OCI-LY1 (cell line): ENCODE data around the gene OLFML1.
A peak's percentile ranks its signal among the peaks of the same experiment; 100 is the strongest.

Experiments used
- EZH2 ChIP-seq: fragments of 200-600 bp; sonication (generic), shearing (Covaris generic); IDR thresholded peaks from 2 replicates; pipeline ENCODE4 v1.8.0; 2017; ENCODE audit warnings: borderline replicate concordance, mixed run types, mild to moderate bottlenecking, antibody characterized with exemption, low read length, moderate library complexity, mixed read lengths
- TF ChIP-seq, protein P1 (sequence below): fragments of 200-600 bp; sonication (generic), shearing (Covaris generic); IDR thresholded peaks from 2 replicates; pipeline ENCODE4 v1.5.1; 2017; ENCODE audit warnings: mild to moderate bottlenecking, antibody characterized with exemption, low read length, moderate library complexity, mixed read lengths

DNA sequence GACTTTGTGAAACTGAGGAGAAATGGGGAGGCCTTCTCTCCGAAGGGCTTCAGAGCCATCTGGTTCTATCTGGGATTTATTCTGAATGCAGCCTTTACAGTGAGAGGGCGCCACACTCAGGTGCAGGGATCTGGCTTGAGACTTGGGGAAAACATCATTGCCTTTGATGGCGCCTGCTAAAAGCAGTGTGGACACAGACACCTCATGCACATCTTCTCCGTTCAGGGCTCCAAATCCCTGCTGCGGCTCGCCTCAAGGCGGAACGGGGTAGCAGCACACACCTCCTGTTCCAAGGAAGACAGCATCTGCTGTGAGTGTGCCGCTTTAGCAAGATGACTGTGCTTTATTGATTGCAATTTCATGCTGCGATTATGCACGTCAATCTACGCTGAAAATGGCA is 37.1 kb upstream of the OLFML1 start:
- TF ChIP-seq, protein P1, sequence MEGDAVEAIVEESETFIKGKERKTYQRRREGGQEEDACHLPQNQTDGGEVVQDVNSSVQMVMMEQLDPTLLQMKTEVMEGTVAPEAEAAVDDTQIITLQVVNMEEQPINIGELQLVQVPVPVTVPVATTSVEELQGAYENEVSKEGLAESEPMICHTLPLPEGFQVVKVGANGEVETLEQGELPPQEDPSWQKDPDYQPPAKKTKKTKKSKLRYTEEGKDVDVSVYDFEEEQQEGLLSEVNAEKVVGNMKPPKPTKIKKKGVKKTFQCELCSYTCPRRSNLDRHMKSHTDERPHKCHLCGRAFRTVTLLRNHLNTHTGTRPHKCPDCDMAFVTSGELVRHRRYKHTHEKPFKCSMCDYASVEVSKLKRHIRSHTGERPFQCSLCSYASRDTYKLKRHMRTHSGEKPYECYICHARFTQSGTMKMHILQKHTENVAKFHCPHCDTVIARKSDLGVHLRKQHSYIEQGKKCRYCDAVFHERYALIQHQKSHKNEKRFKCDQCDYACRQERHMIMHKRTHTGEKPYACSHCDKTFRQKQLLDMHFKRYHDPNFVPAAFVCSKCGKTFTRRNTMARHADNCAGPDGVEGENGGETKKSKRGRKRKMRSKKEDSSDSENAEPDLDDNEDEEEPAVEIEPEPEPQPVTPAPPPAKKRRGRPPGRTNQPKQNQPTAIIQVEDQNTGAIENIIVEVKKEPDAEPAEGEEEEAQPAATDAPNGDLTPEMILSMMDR = peak; percentile 29; the same call in 1 of the 2 replicates
- no peak for TF ChIP-seq EZH2
